Measurements from ENCODE around the gene AFF3.

DNA sequence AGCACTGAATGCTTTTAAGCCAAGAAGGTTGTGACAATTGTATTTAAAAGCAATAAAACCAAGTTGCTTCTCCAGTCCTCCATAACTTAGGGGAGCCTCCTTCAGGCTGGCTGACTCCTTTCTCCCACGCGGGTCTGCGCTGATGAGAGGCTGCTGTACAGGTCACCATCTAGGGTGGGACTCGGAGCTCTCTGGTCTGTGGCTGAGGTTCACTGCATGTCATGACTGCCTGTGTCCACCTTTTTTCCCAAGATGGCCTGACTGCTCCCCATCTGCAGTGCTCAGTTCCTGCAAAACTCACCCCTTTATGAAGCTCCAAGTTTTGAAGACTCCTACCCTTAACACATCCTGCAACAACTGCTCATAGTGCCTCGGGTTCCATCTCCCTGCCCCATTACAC is 194.4 kb downstream of the AFF3 start:
- TF ChIP-seq, protein P1, sequence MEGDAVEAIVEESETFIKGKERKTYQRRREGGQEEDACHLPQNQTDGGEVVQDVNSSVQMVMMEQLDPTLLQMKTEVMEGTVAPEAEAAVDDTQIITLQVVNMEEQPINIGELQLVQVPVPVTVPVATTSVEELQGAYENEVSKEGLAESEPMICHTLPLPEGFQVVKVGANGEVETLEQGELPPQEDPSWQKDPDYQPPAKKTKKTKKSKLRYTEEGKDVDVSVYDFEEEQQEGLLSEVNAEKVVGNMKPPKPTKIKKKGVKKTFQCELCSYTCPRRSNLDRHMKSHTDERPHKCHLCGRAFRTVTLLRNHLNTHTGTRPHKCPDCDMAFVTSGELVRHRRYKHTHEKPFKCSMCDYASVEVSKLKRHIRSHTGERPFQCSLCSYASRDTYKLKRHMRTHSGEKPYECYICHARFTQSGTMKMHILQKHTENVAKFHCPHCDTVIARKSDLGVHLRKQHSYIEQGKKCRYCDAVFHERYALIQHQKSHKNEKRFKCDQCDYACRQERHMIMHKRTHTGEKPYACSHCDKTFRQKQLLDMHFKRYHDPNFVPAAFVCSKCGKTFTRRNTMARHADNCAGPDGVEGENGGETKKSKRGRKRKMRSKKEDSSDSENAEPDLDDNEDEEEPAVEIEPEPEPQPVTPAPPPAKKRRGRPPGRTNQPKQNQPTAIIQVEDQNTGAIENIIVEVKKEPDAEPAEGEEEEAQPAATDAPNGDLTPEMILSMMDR (conservative IDR thresholded peaks at IDR 0.05; ENCODE audit: low read depth, low read length), result no peak
- TF ChIP-seq FOS (IDR thresholded peaks at IDR 0.05; ENCODE audit: low read depth, low read length) (no peak), SMC3 (IDR thresholded peaks at IDR 0.05; ENCODE audit: low read depth, low read length) (no peak), RAD21 (IDR thresholded peaks at IDR 0.05; ENCODE audit: low read length) (no peak)
- TF ChIP-seq, protein P2, sequence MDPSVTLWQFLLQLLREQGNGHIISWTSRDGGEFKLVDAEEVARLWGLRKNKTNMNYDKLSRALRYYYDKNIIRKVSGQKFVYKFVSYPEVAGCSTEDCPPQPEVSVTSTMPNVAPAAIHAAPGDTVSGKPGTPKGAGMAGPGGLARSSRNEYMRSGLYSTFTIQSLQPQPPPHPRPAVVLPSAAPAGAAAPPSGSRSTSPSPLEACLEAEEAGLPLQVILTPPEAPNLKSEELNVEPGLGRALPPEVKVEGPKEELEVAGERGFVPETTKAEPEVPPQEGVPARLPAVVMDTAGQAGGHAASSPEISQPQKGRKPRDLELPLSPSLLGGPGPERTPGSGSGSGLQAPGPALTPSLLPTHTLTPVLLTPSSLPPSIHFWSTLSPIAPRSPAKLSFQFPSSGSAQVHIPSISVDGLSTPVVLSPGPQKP (IDR thresholded peaks at IDR 0.05; ENCODE audit: borderline replicate concordance, low read depth, low read length), result no peak

All from IMR-90 (cell line).